ENCODE data around the gene SCAMP2.

The SCAMP2 gene

DNA sequence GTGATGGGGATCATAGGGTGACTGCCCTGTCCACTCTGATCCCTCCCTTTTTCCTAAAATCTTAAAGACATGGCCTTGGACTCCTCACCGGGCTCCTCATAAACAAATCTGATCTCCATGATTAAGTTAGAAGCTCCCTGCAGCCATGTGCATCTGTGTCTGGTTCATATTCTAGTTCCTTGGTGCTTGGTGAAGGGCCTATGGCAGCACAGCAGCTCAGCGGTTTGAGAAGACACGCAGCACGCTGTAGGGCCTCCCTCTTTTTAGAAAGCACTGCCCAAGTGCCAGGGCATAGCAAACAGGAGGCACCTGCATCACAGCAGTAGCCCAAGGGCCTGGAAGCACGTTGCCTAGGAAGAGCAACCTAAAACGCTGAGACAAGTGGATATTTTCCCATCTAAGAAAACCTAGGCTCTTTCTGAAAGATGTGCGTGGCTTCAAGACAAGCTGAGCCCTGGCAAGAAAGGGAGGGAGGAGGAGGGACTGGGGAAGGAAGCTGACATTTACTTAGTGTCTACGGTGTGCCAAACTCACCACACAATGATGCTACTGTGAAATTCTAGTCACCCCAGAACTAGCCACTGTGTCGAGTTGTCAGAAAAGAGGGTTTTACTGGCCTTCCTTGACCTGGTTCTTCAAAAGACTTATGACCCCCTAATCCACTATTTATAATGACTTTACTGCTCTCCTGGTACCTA, 15.3 kb downstream of the SCAMP2 start:
- no peak for DNase-seq

- DNase-seq = no peak
These were observed 16.0 kb downstream of the SCAMP2 start for GRCh38 chr15:74857082-74857655.

DNA sequence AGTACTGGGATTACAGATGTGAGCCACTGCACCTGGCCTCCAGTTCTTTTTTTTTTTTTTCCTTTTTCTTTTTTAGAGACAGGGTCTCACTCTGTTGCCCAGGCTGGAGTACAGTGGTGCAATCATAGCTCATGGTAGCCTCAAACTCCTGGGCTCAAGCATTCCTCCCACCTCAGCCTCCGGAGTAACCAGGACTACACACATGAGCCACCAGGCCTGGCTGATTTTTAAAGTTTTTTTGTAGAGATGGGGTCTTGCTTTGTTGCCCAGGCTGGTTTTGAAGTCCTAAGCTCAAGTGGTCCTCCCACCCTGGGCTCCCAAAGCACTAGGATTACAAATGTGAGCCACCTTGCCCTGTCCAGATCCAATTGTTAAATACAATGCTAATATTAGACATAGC, 16.6 kb downstream of the SCAMP2 start:
- no peak for DNase-seq

DNA sequence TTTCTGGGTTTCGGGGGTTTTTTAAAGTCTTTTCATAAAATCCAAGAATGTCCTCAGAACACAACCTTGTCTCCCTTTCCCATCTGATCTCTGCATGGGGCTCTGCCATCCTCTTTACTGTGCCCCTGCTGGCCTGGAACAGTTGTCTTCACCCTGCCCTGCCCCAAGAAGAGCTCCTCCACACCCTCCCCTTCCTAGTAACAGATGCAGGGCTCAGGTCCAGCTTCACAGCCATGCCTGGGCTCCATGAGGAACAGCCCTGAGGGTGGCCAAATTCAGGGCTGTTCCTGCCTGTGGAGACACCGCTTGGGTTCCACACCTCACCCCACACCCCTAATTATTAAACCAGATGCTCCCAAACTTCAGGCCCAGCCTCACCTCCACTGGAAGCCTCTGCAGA, 17.3 kb downstream of the SCAMP2 start:
- DNase-seq = no peak

DNA sequence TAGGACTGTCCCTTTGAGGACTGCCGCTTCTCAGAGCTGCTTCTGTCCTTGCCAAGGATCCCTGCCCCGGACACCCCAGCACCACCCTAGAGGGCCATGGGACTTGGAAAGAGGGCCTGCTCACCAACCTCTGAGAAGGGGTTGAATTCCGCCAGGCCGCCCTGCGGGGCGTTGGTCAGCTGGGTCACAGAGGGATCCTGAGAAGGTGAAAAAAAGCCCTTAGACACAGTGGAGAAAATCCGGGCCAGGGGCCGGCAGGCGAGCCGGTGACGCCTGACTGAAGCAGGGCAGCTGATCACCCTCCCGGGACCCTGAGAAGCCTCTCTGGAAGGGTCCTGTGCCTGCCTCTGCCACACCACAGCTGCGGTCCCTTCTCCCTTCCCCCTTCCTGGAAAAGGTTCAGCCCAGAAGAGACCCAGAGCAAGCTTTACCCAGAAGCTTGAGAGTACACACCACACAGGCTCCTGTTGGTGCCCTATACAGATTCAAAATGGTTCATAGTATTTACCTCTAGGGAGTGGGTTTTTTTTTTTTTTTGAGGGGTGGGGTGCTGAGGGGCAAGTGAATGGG, 18.6 kb downstream of the SCAMP2 start:
- no peak for DNase-seq

DNA sequence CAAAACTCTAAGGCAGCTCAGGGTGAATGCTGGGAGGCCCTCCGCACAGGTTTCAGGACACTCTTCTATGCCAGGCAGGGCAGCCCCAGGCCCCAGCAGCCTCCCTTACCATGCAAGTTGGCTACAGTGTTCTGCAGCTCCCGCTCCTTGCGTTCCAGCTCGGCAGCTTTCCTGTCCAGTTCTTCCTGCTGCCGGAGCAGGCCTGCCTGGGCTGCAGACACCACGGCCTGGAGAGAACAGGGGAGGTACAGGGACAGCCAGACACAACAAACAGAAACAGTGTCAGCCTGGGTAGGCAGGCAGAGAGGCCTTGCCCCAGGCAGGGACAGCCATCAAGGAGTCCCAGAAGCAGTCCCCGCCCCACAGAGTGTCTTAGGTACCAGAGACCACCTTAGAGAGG, 21.2 kb downstream of the SCAMP2 start:
- DNase-seq = no peak

- DNase-seq = no peak
These were observed 22.8 kb downstream of the SCAMP2 start for GRCh38 chr15:74850393-74850792.

- DNase-seq = no peak
These were observed 25.7 kb downstream of the SCAMP2 start for GRCh38 chr15:74847432-74847831.

DNA sequence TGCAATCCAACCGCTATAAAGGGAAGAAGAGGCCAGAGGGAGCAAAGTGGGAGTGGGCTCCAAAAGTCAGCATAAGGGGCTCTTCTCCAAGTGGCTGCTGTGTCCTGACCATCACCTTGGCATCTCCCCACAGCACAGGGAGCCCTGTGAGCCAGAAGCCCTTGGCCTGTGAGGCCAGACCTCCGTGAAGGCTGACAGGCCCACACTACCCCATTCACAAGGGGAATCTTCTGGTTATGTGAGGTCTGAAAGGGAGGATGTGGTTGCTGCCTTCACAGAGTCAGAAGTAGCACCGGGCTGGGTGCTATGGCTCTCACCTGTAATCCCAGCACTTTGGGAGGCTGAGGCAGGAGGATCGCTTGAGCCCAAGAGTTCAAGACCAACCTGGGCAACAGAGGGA, 27.6 kb downstream of the SCAMP2 start:
- no peak for DNase-seq

GRCh38 chr15:74845208-74845568, 28.0 kb downstream of the SCAMP2 start:
- DNase-seq = no peak

GRCh38 chr15:74844319-74845207, 28.6 kb downstream of the SCAMP2 start:
- no peak for DNase-seq

- DNase-seq = no peak
These were observed 29.3 kb downstream of the SCAMP2 start for GRCh38 chr15:74843891-74844299.

DNA sequence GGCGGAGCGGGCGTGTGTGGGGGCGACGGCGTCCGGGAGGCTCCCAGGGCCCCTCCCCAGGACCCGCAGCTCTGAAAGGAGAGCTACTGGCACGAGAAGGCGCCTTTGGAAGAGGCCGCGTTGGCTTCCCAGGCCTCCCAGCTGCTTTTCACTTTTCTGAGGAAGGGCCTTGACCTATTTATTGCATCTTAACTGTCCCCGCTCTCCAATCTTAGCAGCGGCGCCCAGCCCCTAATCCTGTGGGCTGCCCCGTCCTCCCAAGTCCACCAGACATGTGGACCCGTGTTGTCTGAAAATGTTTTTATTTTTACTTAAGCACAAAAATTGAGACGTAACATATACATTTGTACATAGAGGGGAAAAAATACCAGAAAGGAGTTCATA, 29.7 kb downstream of the SCAMP2 start:
- DNase-seq = no peak

GRCh38 chr15:74842581-74843444, 30.4 kb downstream of the SCAMP2 start, which contains the start of gene ULK3:
TSS of gene ULK3 (minus strand) at chr15:74843156. CDS start at chr15:74843105, 51 bp downstream.
- DNase-seq = peak; percentile 91

GRCh38 chr15:74841891-74842373, 31.2 kb downstream of the SCAMP2 start:
- DNase-seq = no peak

DNA sequence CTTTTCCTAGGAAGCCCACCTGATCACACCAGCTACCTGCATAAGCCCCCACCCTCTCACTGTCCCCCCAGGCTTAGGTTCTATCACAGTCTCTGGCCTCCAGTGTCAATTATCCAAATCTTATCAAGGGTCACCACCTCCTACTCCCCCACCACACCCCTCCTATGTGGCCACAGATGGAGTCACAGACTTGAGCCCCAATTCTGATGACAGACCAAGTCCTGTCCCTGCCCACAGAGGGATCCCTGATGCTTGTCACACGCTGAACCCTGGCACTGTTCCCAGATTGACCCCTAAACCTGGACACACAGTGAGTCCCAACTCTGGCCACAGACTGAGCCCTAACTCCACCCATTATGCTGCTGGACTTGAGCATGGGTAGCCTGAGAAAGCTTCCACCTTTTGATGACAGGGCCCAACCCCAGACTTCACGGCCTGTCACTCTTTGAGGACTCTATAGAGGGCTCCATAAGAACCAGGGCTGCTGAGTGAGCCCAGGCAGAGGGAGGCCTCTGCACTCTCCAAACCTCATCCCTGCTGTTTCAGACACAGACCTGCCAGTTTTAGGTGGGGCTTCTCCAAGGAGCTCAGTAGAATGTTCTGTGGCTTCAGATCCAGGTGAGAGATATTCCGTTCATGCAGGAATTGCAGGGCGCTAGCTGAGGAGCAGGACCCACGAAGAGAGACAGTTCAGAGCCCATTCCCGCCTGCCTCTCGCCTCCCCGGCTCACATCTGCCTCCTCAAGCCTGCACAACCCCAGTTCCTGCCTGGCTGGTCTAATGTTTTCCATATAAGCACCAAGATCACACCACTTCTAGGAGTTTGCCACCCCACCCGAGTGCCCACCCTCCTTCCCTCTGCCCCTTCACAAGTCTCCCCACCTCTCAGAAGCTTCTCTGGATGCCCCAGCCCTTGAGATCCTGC, 32.1 kb downstream of the SCAMP2 start:
- no peak for DNase-seq

DNA sequence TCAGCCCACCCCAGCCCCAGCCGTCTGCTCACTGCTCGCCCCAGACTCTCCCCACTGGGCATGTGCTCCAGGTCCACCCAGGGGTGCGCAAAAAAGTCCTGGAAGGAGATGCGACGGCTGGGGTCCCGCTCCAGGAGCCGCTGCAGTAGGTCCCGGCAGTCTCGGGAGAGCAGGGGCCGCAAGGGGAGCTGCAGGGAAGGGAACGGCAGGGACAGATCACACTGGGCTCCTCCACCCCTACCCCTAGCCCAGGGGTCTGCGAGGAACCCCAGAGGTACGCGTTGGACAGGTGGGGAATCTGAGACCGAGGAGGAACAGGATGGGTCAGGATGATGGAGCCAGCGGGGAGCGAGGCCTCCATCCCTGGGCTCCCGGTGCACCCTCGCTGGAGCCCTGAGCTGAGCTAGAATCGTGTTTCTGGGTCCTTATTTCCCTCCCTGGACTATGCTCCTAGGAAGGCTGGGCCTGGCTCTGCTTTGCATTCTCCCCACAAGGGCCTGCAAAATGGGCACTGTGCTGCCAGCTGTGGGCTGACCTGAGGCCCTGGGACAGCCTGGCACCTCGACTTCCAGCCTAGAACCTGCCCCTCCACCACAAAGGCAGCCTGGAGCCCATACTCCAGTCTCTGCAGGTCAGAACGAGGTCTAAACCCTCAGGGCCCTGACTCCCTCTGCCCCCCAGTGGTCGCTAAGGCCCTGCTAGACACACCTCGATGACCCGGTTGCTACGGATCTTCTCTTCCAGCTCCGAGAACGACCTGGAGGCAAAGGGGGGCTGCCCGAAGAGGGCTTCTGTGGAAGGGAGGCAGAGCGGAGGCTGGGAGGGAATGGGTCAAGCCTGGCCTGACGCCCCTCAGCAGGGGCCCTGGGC, 33.4 kb downstream of the SCAMP2 start:
- no peak for DNase-seq

GRCh38 chr15:74838746-74839525, 34.2 kb downstream of the SCAMP2 start:
- no peak for DNase-seq

DNA sequence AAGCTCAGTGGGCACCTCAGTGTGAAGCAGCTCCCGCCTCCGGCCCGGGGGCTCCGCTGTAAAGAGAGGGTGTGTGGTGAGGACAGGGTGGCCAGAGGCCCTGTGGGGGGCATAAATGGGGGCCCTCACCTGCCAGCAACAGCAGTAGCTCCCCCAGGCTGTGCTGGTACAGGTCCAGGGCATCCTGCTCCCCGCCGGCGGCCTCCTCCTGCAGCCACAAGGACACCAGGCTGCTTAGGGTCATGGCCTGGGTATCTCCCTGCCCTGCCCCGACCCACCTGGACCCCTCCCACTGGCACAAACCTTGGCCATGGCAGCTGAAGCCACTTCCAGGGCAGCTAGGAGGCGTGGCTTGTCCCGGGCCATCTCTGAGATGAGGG, 35.0 kb downstream of the SCAMP2 start:
- no peak for DNase-seq

All from HCEC 1CT (cell line).